GM10266 (cell line): Measurements from ENCODE around the gene DVL1.
A peak's percentile ranks its signal among the peaks of the same experiment; 100 is the strongest.

ENCODE experiments used
- DNase-seq: peaks from one replicate; pipeline ENCODE4 v3.0.0; 2012; ENCODE audit errors: extremely low spot score
- CTCF ChIP-seq: IDR thresholded peaks from 2 replicates; pipeline ENCODE4 v1.5.1; 2012; ENCODE audit warnings: mild to moderate bottlenecking, low read depth; ENCODE audit not compliant: control insufficient read depth, insufficient read depth; ENCODE audit errors: missing control alignments

DVL1 gene

GRCh38 chr1:1380860-1381259 is 31.6 kb upstream of the DVL1 start:
- TF ChIP-seq CTCF = no peak
- DNase-seq = no peak

- DNase-seq = no peak
- TF ChIP-seq CTCF = no peak
Measured at GRCh38 chr1:1377540-1378205, 28.5 kb upstream of the DVL1 start.

- no peak for DNase-seq
- no peak for TF ChIP-seq CTCF
Measured at GRCh38 chr1:1376551-1377226, 27.5 kb upstream of the DVL1 start.

- TF ChIP-seq CTCF = peak; percentile 38
- peak; percentile 99 for DNase-seq
Measured at GRCh38 chr1:1374929-1375662, 25.9 kb upstream of the DVL1 start, which contains the start of gene AURKAIP1. Gene AURKAIP1, minus strand, starts transcription at chr1:1375207. Its CDS starts 451 bp downstream, at chr1:1374756.

GRCh38 chr1:1374589-1374928 is 25.3 kb upstream of the DVL1 start:
- no peak for DNase-seq
- TF ChIP-seq CTCF = no peak

GRCh38 chr1:1373815-1374588 is 24.8 kb upstream of the DVL1 start:
- no peak for DNase-seq
- no peak for TF ChIP-seq CTCF
